OCI-LY3 (cell line): Measurements from ENCODE around the gene CPEB3.
"Not testable (repeated sequence)": the region's sequence is repeated elsewhere in the genome, so short reads cannot be mapped to it uniquely, and the experiment has no call there.

Experiments
- H2AFZ ChIP-seq: fragments of 200-600, 300-600 bp; shearing (Covaris generic); 2 replicates; pipeline ENCODE4 v1.6.0; 2014; ENCODE audit warnings: antibody characterized with exemption, low read depth, low read length
- H3K27ac ChIP-seq: fragments of 200-600, 300-600 bp; sonication (generic); 2 replicates; pipeline ENCODE4 v1.5.1; 2014; ENCODE audit warnings: mild to moderate bottlenecking, low read length, moderate library complexity, mixed read lengths
- H3K27me3 ChIP-seq: fragments of 200-600, 300-600 bp; sonication (generic); 2 replicates; pipeline ENCODE4 v1.6.1; 2014; ENCODE audit warnings: low read depth, low read length, mixed read lengths
- H3K36me3 ChIP-seq: fragments of 200-600, 300-600 bp; sonication (generic); replicated peaks from 2 replicates; pipeline ENCODE3; 2014; ENCODE audit warnings: low read depth, low read length, mixed read lengths
- H3K4me1 ChIP-seq: fragments of 300-600, 200-600 bp; sonication (generic); 2 replicates; pipeline ENCODE4 v1.6.1; 2014; ENCODE audit warnings: low read length, mixed read lengths
- H3K4me2 ChIP-seq: fragments of 200-600, 300-600 bp; sonication (generic); 2 replicates; pipeline ENCODE4 v1.6.1; 2014; ENCODE audit warnings: low read length, mixed read lengths
- H3K4me3 ChIP-seq: fragments of 300-600, 200-600 bp; sonication (generic); 2 replicates; pipeline ENCODE4 v1.5.1; 2014; ENCODE audit warnings: antibody characterized with exemption, mild to moderate bottlenecking, low read length, moderate library complexity
- H3K79me2 ChIP-seq: fragments of 300-600, 200-600 bp; shearing (Covaris generic); 2 replicates; pipeline ENCODE4 v1.6.1; 2014; ENCODE audit warnings: mild to moderate bottlenecking, low read length, mixed read lengths
- H3K9ac ChIP-seq: fragments of 300-600, 200-600 bp; shearing (Covaris generic); 2 replicates; pipeline ENCODE4 v1.6.0; 2014; ENCODE audit warnings: mild to moderate bottlenecking, low read length, moderate library complexity
- H3K9me3 ChIP-seq: fragments of 200-600, 300-600 bp; shearing (Covaris generic); 2 replicates; pipeline ENCODE4 v1.6.1; 2014; ENCODE audit warnings: low read length, mixed read lengths; ENCODE audit not compliant: insufficient read depth
- H4K20me1 ChIP-seq: fragments of 200-600, 300-600 bp; sonication (generic); 2 replicates; pipeline ENCODE4 v1.6.1; 2016; ENCODE audit warnings: low read length, mixed read lengths; ENCODE audit not compliant: insufficient read depth
- CTCF ChIP-seq: fragments of 200-600, 300-600 bp; sonication (generic); IDR thresholded peaks from 2 replicates; pipeline ENCODE4 v1.5.1; 2014; ENCODE audit warnings: antibody characterized with exemption, low read length, low read depth
- EZH2phosphoT487 ChIP-seq: fragments of 200-600 bp; shearing (Covaris generic); IDR thresholded peaks from 2 replicates; pipeline ENCODE4 v1.6.1; 2018; ENCODE audit warnings: antibody characterized with exemption, mixed run types, low read depth

Gene CPEB3

GRCh38 chr10:92222603-92223262 is 68.1 kb downstream of the CPEB3 start:
- no peak overlapping the region for H2AFZ ChIP-seq
- no peak overlapping the region for H3K9ac ChIP-seq
- H3K4me2 ChIP-seq: no peak overlapping the region
- H3K9me3 ChIP-seq: no peaks in the 10 kb centered on the region
- H3K36me3 ChIP-seq: no peaks in the 10 kb centered on the region
- no peaks in the 10 kb centered on the region for H3K27me3 ChIP-seq
- peaks cover 5% of the 10 kb centered on the region; the same call in 1 of the 2 replicates for H3K4me1 ChIP-seq
- no peak overlapping the region for H3K4me3 ChIP-seq
- H3K79me2 ChIP-seq: no peaks in the 10 kb centered on the region
- H4K20me1 ChIP-seq: no peaks in the 10 kb centered on the region
- no peak overlapping the region for H3K27ac ChIP-seq
- TF ChIP-seq EZH2phosphoT487 (no peak), CTCF (no peak)

- Histone ChIP-seq H3K36me3 (no peaks in the 10 kb centered on the region), H3K9me3 (no peaks in the 10 kb centered on the region), H3K4me1 (peaks cover 5% of the 10 kb centered on the region; the same call in 1 of the 2 replicates), H3K79me2 (no peaks in the 10 kb centered on the region), H3K4me2 (no peak overlapping the region), H2AFZ (no peak overlapping the region), H4K20me1 (no peaks in the 10 kb centered on the region), H3K27ac (no peak overlapping the region), H3K4me3 (no peak overlapping the region), H3K9ac (no peak overlapping the region), H3K27me3 (no peaks in the 10 kb centered on the region)
- no peak for TF ChIP-seq EZH2phosphoT487
- no peak for TF ChIP-seq CTCF
These were observed 71.3 kb downstream of the CPEB3 start for GRCh38 chr10:92219559-92219958.

GRCh38 chr10:92218569-92218968 is 72.3 kb downstream of the CPEB3 start:
- H3K9me3 ChIP-seq: no peaks in the 10 kb centered on the region
- H3K4me1 ChIP-seq: 0 out of 2 replicates have a peak, but pooled peaks cover 3% of the 10 kb centered on the region
- H4K20me1 ChIP-seq: no peaks in the 10 kb centered on the region
- H3K9ac ChIP-seq: no peak overlapping the region
- H2AFZ ChIP-seq: no peak overlapping the region
- no peak overlapping the region for H3K4me3 ChIP-seq
- H3K36me3 ChIP-seq: no peaks in the 10 kb centered on the region
- H3K79me2 ChIP-seq: no peaks in the 10 kb centered on the region
- no peak overlapping the region for H3K27ac ChIP-seq
- no peak overlapping the region for H3K4me2 ChIP-seq
- TF ChIP-seq CTCF (no peak), EZH2phosphoT487 (no peak)
- no peaks in the 10 kb centered on the region for H3K27me3 ChIP-seq

GRCh38 chr10:92216608-92217007 is 74.3 kb downstream of the CPEB3 start:
- not testable (repeated sequence) for H3K36me3 ChIP-seq, H3K27me3 ChIP-seq, H3K4me3 ChIP-seq

GRCh38 chr10:92215222-92215621 is 75.7 kb downstream of the CPEB3 start:
- not testable (repeated sequence) for H3K4me3 ChIP-seq, H3K27me3 ChIP-seq, H3K4me2 ChIP-seq, H3K9ac ChIP-seq, H4K20me1 ChIP-seq, H3K36me3 ChIP-seq, H3K27ac ChIP-seq, H3K9me3 ChIP-seq, H2AFZ ChIP-seq, H3K79me2 ChIP-seq
- peaks cover 18% of the 10 kb centered on the region for H3K4me1 ChIP-seq

More at GRCh38 chr10:92216608-92217007, 74.3 kb downstream of the CPEB3 start:
- H3K27ac ChIP-seq, H2AFZ ChIP-seq, H3K79me2 ChIP-seq, H3K9me3 ChIP-seq, H3K9ac ChIP-seq, H3K4me1 ChIP-seq, H4K20me1 ChIP-seq, H3K4me2 ChIP-seq: not testable (repeated sequence)
